ENCODE data around the gene IL6ST.

Gene IL6ST

GRCh38 chr5:55888205-55888604 is 106.6 kb downstream of the IL6ST start:
- no peak for DNase-seq

- DNase-seq = no peak
Measured at GRCh38 chr5:55885359-55885758, 109.4 kb downstream of the IL6ST start.
